HG03469 (cell line): ENCODE data around the gene CHST11.
"Not testable (repeated sequence)": the region's sequence is repeated elsewhere in the genome, so short reads cannot be mapped to it uniquely, and the experiment has no call there.

ENCODE experiments used
- ATAC-seq: cut with Tn5 transposase; IDR thresholded peaks from one replicate; pipeline ENCODE4 v1.9.1; 2021; ENCODE audit warnings: mild to moderate bottlenecking, moderate library complexity, moderate number of reproducible peaks; ENCODE audit not compliant: unreplicated experiment

Gene CHST11

DNA sequence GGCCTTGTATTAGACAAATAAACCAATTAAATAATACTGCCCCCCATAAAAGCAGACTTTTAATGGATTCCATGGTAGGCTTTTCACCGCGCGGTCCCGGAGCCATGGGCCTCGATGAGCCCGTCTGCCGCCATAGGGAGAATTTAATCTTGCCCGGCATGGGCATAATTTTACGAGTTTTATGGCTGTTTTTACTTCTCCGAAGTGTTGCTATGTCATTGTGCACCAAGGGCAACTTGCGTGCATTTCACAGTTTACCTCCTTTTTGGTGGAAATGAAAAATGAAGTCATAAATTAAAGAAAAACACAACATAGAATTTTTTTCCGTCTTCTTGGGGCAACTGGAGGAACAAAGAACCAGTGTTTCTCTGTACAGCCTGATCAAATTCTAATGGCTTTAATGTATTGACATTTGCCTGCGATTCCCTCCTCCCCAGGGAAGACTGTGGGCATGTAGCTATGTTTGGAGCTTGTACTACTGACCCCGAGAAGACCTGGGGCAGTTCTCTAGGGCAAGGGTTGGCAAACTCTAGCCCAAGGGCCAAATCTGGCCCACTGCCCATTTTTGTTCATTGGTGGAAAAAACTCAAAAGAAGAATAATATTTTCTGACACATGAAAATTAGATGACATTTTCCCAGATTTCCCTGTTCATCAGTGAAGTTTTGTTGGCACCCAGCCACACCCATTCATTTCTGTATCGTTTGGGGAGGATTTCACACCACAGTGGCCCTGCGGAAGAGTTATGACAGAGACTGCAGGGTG lies 142.7 kb downstream of the CHST11 start:
- ATAC-seq: no peak

GRCh38 chr12:104600036-104600712 lies 143.4 kb downstream of the CHST11 start:
- no peak for ATAC-seq

DNA sequence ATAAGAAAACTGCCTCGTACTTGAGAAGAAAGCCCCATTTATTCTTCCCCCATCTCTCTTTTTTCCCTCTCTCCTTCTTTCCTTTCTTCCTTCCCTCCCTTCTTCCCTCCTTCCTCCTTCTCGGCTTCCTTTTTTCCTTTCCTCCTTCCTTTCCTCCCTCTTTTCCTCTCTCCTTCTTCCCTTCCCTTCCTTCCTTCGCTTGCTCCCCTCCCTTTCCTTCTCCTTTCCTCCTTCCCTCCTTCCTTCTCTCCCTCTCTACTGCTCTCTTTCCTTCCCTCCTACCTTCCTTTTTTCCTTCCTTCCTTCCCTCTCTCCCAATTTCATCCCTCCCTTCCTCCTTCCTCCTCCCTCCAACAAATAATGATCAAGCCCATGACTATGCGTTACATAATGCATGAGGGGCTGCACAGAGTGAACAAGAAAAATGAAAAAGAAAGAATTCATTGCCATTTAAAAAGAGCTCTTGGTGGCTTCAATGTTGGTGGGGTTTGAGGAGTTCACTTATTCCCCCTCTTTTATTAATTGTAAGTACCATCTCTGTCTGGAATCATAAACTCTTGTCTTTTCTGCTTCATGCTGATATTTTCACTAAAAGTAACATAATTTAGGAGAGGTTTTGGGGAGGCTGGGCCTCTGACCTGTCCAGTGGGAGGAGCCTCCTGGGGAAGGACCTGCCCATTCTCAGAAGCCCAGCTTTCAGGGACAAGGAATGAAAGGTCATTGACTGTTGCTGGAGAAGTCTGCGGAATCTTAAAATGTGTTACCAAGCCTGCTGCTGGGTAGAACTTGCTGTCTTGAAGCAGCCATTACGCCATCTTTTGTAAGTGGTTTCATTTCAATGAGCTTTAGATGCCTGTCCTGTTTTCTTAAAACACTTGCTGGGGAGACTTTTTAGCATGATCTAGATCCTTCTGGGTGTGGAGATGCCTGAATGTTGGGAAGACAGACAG lies 144.3 kb downstream of the CHST11 start:
- ATAC-seq: no peak

DNA sequence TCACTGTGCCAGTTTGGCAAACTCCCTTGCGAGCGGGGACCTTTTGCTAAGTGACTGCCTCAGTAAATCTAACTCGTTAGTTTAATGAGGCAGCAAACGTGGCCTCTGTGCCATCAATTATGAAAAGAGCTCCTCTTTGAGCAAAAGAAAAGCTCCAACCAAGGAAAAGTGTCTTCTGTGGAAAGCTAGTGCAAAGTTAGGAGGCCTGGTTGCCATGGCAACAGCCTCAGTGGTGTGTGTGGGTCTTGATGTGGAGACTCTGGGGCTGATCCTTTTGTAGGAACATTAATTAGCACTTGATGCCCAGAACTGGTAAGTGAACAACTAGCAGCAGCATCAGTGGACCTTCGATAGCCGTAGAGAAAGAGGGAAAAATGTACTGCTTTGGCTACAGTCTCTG lies 145.7 kb downstream of the CHST11 start:
- no peak for ATAC-seq

- ATAC-seq: no peak
Observed at GRCh38 chr12:104602896-104603295, 146.1 kb downstream of the CHST11 start.

GRCh38 chr12:104603545-104603973 lies 146.8 kb downstream of the CHST11 start:
- no peak for ATAC-seq

GRCh38 chr12:104604070-104604994 lies 147.6 kb downstream of the CHST11 start:
- ATAC-seq: peak; percentile 78

DNA sequence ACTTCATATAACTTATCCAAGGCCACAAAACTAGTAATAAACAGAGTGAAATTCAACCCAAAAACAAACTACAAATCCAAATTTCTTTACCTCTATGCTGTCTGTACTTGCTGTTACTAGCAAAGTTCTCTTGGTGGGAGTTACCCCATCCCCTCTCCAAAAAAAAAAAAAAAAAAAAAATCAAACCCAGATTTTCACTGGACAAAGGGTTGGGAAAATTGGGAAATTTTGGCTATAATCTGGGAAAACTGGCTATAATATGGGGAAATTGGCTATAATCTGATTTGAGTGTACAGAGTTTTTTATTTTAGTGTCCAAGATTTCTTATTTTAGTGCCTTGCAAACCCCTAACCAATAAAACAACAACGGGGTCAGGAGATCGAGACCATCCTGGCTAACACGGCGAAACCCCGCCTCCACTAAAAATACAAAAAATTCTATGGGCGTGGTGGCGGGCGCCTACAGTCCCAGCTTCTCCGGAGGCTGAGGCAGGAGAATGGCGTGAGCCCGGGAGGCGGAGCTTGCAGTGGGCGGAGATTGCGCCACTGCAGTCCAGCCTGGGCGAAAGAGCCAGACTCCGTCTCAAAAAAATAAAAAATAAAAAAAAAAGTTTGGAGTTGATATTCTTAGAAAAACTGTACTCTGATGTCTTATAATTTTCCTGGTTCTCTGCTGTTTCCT lies 148.4 kb downstream of the CHST11 start:
- no peak for ATAC-seq

DNA sequence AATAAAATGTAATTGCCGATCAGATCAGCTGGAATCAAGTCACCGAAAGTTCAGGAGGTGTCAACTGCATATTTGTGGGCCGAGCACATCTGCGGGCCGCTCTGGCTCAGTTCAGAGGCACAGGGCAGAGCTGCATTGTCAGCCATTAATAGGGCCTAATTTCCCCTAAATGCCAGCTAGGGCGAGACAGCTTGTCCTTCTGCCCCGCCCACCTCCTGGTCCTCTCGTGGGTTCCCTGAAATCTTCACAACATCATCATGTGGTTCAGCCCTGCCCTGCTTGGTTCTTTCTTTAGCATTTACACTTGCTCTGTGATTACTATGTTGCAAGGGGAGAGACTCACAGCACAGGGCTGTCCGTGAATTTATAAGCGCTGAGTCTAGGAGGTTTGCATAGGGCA lies 148.9 kb downstream of the CHST11 start:
- ATAC-seq: no peak

DNA sequence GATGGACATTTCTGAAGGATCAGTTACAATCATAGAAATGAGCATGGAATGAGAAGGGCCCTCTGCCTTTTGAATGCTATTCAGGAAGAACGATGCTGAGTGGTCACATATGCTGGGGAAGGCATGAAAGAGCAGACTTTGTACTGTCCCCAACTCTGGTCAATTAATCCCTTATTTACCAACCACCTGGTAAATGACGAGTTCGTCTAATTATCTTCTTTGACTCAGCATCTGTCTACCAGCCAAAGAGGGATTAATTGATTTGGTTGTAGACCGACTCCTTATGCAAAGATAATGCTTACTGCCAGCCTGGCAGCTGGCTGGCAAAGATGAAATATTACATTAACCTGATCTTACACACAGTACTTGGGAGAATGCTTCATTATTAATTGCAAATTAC lies 152.2 kb downstream of the CHST11 start:
- ATAC-seq: no peak

DNA sequence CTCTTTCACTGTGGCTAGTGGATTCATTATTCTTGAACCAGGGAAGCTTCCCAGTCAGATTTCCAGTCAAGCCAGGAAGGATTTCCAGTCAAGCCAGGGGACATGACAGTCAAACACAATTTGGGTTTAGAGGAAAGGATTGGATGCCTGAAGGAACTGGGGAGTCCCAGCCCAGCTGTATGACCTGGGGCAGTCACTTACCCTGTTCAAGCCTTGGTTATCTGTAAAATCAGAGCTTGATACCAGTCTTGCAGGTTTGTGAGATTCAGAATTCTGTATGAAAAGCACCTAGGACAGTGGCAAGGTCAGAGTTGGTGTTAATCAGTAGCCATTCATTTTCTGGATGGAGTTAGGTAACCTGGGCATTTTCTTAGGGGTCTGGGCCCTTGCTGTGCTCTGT lies 152.7 kb downstream of the CHST11 start:
- ATAC-seq: no peak

DNA sequence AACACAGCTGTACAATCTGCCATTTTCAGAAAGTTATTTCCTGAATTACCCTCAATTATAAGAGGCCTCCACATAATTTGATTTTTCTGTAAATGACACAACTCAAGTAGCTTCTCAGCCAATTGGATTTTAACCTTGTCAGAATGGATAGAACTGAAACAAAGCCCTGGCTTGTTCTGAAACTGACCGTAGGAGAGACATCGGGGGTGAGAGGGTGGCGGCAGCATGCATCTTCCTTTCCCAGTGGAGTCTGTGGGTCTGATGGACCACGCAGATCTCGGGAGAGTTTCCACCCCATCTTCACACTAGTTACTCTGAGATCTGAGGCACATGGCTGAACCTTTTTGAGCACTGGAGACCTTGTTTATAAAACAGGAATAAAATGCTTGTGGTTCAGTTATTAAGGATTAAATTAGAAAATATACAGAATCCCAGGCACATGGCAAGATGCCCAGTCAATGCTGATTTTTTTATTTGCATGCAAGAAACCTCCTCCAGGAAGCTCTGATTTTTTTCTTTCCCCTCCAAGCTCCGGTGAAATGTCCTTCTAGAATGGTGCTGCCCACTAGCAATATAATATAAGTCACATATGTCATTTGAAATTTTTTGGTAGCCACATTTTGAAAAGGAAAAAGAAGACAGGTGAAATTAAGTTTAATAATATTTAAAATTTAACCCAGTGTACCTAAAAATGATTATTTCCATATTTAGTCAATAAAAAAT lies 153.9 kb downstream of the CHST11 start:
- no peak for ATAC-seq

DNA sequence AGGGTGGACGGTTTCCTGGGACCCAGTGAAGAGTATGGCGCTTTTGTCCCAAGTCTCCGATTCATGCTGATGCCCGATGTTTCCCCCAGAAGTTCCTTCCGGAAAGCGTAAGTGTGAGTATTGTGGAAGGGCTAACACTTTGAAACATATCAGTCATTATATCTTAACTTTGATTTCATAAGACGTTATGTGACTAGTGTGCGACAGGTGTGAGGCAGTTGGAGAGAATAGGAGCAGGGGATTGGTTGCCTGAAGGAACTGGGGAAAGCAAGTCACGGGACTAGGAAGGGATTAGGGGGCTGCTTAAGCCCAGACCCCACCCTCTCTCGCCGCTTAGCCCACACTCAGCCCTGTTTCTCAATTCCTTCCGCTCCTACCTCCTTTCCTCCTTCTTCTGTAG lies 154.9 kb downstream of the CHST11 start:
- no peak for ATAC-seq

GRCh38 chr12:104613372-104613771 lies 156.6 kb downstream of the CHST11 start:
- not testable (repeated sequence) for ATAC-seq

DNA sequence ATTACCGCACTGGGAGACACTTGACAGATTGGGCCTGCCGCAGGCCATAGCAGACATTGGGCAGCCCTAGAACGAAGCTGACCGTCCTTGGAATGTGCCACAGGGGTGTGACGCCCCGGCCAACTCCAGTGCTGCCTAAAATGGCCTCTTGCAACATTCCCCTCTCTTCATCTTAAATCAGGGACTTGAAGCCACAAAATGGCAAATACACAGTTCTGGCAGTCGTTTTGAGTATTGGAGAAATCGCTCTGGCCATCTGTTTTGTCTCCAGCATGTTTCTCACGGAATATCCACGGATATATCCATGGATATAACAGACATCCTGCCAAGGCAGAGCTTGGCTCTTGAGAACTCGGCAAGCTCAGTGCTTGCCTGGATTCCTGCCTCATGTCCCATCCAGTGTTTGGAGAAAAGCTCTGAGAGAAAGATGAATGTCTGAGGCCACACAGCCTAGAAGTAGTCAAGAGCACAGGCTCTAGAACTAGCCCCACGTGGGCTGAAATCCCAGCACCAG lies 158.4 kb downstream of the CHST11 start:
- ATAC-seq: no peak

GRCh38 chr12:104618691-104619090 lies 161.9 kb downstream of the CHST11 start:
- ATAC-seq: no peak

- ATAC-seq: no peak
Observed at GRCh38 chr12:104619305-104619704, 162.6 kb downstream of the CHST11 start.

GRCh38 chr12:104620837-104621531 lies 164.2 kb downstream of the CHST11 start:
- no peak for ATAC-seq
